DOHH2 (cell line): ENCODE data around the gene NOM1.

Experiments
- CTCF ChIP-seq: fragments of 200-600 bp; sonication (generic); IDR thresholded peaks from one replicate; pipeline ENCODE4 v1.5.1; 2014; ENCODE audit warnings: antibody characterized with exemption, mild to moderate bottlenecking, low read depth, low read length; ENCODE audit not compliant: poor library complexity, severe bottlenecking
- EZH2phosphoT487 ChIP-seq: fragments of 200-600 bp; sonication (generic); IDR thresholded peaks from 2 replicates; pipeline ENCODE4 v1.6.1; 2017; ENCODE audit warnings: borderline replicate concordance, mild to moderate bottlenecking, antibody characterized with exemption, low read length, moderate library complexity, mixed read lengths

- no peak for TF ChIP-seq CTCF
- TF ChIP-seq EZH2phosphoT487: no peak
Measured at GRCh38 chr7:157014635-157015555, 65.4 kb downstream of the NOM1 start.
